Stimulated activated naive CD8-positive, alpha-beta T cell treated with anti-CD3 and anti-CD28 coated beads, Interleukin-15, amount 100 ng/mL, for 72 hours (primary cell): Measurements from ENCODE around the gene DNAAF1.
"Not testable (repeated sequence)": the region's sequence is repeated elsewhere in the genome, so short reads cannot be mapped to it uniquely, and the experiment has no call there.

Experiments
- ATAC-seq: fragments of 150-1000 bp; cut with Tn5 transposase; 2 replicates; pipeline ENCODE4 v1.10.0; 2021; ENCODE audit warnings: mild to moderate bottlenecking, moderate library complexity
- DNase-seq, 2 donors: peaks; one replicate each; pipeline ENCODE4 v3.0.0; 2021 to 2022
- H3K27ac Mint-ChIP-seq, 2 donors: one replicate each; pipeline ENCODE4 v1.8.0; 2022; ENCODE audit warnings: mild to moderate bottlenecking in 2 of 2, mixed read lengths in 2 of 2, moderate library complexity in 2 of 2
- H3K27me3 Mint-ChIP-seq: one replicate; pipeline ENCODE4 v1.8.0; 2022; ENCODE audit warnings: mixed read lengths
- H3K4me1 Mint-ChIP-seq: one replicate; pipeline ENCODE4 v1.8.0; 2022; ENCODE audit warnings: mild to moderate bottlenecking, mixed read lengths
- H3K4me3 Mint-ChIP-seq, 2 donors: one replicate each; pipeline ENCODE4 v1.8.0; 2022; ENCODE audit warnings: mild to moderate bottlenecking in 2 of 2, mixed read lengths in 2 of 2, moderate library complexity in 1 of 2
- H3K9me3 Mint-ChIP-seq, 2 donors: one replicate each; pipeline ENCODE4 v1.8.0; 2022; ENCODE audit warnings: mixed read lengths in 2 of 2

The DNAAF1 gene

DNA sequence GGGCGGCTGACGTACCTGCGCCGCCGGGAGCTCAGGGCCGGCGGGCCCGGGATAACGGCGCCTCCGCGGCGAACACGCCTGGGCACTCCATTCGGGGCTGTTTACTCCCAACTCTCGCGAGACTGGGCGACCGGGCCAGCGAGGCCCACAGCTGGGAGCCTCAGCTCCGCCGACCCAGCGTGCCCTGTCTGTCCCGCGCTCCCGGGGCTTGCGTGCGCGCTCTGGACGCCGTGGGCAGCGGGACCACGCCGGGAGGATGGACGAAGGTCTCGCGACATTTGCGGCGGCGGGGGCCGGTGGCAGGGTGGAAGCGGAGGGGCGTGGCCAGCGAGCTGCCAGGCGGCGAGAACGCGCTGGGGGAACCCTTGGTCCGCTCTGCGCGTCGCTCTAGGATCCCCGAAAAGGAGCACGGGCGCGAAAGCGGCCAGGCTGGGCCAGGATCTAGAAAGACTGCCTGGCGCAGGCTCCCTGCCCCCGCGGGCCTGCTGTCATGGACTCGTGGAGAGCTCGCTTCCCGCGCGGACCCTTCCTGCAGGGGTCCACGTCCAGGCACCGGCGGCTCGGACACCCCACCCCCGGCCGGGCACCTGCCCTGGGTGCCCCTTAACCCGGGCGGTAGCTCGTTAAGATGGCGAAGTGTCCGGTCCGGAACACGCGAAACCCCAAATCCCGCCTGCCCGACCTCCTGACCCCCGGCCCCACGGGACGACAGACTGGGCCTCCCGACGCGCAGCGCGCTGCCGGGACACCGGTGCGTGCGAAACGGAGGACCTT is 28.2 kb upstream of the DNAAF1 start, which contains the start of gene MBTPS1:
Gene MBTPS1 (minus strand): TSS at position 223 of the 774 bp plus-strand sequence. CDS start 15,159 bp downstream, outside the sequence.
- ATAC-seq (peak; percentile 96), DNase-seq (peak; percentile 99 to 100)
- peak within 1 kb of the TSS; percentile 95 to 96 for H3K4me3 Mint-ChIP-seq
- H3K4me1 Mint-ChIP-seq, result peaks cover 23% of the 10 kb centered on the region
- no peaks in the 10 kb centered on the region for H3K27me3 Mint-ChIP-seq
- peak within 1 kb of the TSS; percentile 96 to 99 for H3K27ac Mint-ChIP-seq
- no peaks in the 10 kb centered on the region for H3K9me3 Mint-ChIP-seq

DNA sequence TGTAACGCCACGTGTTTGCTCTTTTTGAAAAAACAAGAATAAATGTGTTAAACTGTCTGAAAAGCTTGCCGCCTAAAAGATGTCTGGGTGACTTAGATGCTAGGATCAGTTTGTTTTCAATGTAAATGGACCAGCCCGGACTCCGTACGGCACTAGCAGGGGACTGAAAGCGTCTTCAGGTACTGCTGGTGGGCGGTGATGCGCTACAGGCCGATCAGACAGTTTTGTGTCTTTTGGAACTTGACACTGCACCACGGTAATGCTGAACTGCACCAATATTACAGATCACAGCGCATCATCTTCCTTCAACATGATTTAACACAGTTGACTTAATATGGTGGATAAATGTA is 27.6 kb upstream of the DNAAF1 start:
- ATAC-seq (peak; percentile 21), DNase-seq (peak; percentile 54 to 62)
- H3K27me3 Mint-ChIP-seq, result no peaks in the 10 kb centered on the region
- no peaks in the 10 kb centered on the region for H3K9me3 Mint-ChIP-seq
- H3K27ac Mint-ChIP-seq, result peak overlapping the region; percentile 96 to 99
- H3K4me3 Mint-ChIP-seq, result peak overlapping the region; percentile 90 to 96
- H3K4me1 Mint-ChIP-seq, result peaks cover 18% of the 10 kb centered on the region

- peak overlapping the region; percentile 90 to 96 for H3K4me3 Mint-ChIP-seq
- not testable (repeated sequence) for H3K9me3 Mint-ChIP-seq, H3K27me3 Mint-ChIP-seq, H3K27ac Mint-ChIP-seq, ATAC-seq, DNase-seq
- peaks cover 16% of the 10 kb centered on the region for H3K4me1 Mint-ChIP-seq
Observed at GRCh38 chr16:84118315-84118714, 26.8 kb upstream of the DNAAF1 start.

DNA sequence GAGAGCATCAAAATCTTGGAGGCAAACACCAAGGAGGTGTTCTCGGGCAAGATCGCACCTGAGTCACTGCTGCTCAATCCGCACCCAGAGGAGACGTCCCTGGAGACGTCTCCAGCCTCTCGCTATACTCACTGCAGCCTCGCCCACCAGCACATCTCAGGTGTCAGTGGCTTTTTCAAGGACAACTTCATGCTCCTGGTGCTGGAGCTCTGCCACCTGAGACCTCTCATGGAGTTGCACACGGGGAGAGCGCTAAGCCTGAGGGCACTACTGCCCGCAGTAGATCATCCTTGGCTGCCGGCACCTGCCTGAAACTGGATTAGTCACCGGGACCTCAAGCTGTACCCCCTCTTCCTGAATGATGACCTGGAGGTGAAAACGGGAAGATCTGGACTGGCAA is 25.7 kb upstream of the DNAAF1 start:
- DNase-seq, result no peak
- H3K27ac Mint-ChIP-seq, result no peak overlapping the region
- no peak overlapping the region for H3K4me3 Mint-ChIP-seq
- H3K27me3 Mint-ChIP-seq, result no peaks in the 10 kb centered on the region
- peaks cover 12% of the 10 kb centered on the region for H3K4me1 Mint-ChIP-seq
- no peak for ATAC-seq
- H3K9me3 Mint-ChIP-seq, result no peaks in the 10 kb centered on the region

DNA sequence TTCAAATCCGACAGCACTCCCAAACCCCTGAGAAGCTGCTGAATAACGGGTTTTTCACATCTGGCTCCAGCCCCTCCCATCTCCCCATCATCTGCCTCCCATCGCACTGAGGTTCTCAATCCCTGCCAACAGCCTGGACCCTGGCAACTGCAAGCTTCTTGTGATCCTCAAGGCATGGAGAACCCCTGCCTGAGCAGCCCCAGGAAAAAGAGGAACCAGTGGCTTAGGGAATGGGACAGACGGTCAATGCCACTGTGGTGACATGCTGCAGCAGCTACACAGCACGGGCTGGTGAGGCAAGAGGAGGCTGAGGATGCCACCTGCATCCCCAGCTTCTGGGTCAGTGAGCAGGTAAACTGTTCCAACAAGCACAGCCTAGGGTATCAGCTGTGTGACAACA is 25.1 kb upstream of the DNAAF1 start:
- DNase-seq (no peak), ATAC-seq (no peak)
- H3K27me3 Mint-ChIP-seq, result no peaks in the 10 kb centered on the region
- H3K4me3 Mint-ChIP-seq, result no peak overlapping the region
- no peak overlapping the region for H3K27ac Mint-ChIP-seq
- peaks cover 7% of the 10 kb centered on the region for H3K4me1 Mint-ChIP-seq
- H3K9me3 Mint-ChIP-seq, result no peaks in the 10 kb centered on the region

DNA sequence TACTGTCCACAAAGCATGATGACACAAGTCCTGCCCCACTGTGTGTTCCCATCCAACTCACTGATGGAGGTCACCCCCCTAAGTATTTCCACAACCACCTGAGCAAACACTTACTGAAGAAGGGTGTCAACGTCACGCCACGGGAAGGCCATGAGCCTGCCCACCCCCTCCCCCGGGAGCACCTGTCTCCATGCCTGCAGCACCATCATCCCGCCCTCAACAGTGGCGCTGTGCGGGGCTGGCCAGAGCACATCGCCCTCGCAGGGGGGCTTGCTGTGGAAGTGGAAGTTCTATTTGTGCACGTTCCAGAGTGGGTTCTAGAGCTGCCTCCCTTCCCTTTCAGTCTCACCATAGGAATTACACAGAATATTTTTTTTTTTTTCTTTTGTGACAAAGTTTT is 24.1 kb upstream of the DNAAF1 start:
- DNase-seq, result no peak
- Mint-ChIP-seq H3K27me3 (no peaks in the 10 kb centered on the region), H3K27ac (no peak overlapping the region), H3K4me1 (no peaks in the 10 kb centered on the region), H3K9me3 (no peaks in the 10 kb centered on the region), H3K4me3 (no peak overlapping the region)
- ATAC-seq, result no peak

DNA sequence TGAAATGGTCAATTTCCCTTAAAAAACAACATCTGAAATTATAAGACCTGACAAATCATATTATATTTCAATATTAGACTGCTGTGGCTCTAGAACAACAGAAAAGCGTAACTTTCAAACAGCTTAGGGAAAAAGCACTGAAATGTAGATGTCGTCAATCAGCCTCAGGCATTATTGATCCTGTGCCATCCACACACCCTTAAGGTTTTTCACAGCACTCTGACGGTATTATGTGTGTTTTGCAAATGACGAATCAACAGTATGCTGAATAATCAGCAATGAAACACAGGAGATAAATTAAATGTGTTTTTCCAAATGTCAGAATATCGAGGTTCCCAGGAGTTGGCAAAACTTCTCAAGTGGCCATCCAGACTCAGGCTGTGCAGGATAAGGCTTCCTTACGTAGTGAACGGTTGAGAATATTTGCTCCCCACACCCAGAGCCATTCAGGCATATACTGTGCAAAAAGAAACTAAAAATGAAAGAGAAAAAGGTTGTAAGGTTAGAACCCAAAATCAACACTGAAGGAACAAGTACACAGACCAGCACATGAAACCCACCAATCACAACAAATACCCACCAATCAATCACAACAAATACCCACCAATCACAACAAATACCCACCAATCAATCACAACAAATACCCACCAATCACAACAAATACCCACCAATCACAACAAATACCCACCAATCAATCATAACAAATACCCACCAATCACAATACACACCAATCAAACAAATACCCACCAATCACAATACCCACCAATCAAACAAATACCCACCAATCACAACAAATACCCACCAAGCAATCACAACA is 20.6 kb upstream of the DNAAF1 start:
- no peak for DNase-seq
- ATAC-seq, result no peak
- Mint-ChIP-seq H3K27me3 (no peaks in the 10 kb centered on the region), H3K9me3 (no peaks in the 10 kb centered on the region), H3K4me3 (no peak overlapping the region), H3K4me1 (no peaks in the 10 kb centered on the region), H3K27ac (no peak overlapping the region)

DNA sequence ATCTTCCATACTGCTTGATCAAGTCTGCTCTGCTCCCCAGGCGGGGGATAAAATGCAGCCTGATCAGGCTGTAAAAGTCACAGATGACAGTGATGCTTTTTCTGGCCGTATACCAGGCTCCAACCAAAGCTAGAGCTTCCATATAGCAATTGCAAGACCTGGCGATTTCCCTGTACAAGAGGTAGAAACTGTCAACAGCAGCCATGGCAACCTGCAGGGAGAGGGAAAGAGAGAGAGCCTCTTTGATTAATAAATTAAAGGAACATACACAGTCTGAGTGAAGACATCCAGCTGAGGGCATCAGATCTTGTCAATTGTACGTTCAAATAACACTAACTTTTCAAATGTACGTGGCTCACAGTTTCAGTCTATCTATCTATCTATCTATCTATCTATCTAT is 14.0 kb upstream of the DNAAF1 start:
- no peaks in the 10 kb centered on the region for H3K9me3 Mint-ChIP-seq
- DNase-seq (no peak), ATAC-seq (no peak)
- H3K4me1 Mint-ChIP-seq, result peaks cover 15% of the 10 kb centered on the region
- H3K27me3 Mint-ChIP-seq, result no peaks in the 10 kb centered on the region
- no peak overlapping the region for H3K4me3 Mint-ChIP-seq
- no peak overlapping the region for H3K27ac Mint-ChIP-seq

GRCh38 chr16:84132527-84133285 is 12.4 kb upstream of the DNAAF1 start:
- Mint-ChIP-seq H3K9me3 (no peaks in the 10 kb centered on the region), H3K27ac (no peak overlapping the region), H3K4me1 (peaks cover 31% of the 10 kb centered on the region)

GRCh38 chr16:84136331-84137125 is 8.6 kb upstream of the DNAAF1 start:
- H3K4me3 Mint-ChIP-seq, result peak overlapping the region in 1 of 2 donors; percentile 23
- no peaks in the 10 kb centered on the region for H3K27me3 Mint-ChIP-seq
- H3K27ac Mint-ChIP-seq, result no peak overlapping the region
- H3K9me3 Mint-ChIP-seq, result no peaks in the 10 kb centered on the region
- peaks cover 61% of the 10 kb centered on the region for H3K4me1 Mint-ChIP-seq
- no peak for ATAC-seq
- DNase-seq, result no peak

More at GRCh38 chr16:84132527-84133285, 12.4 kb upstream of the DNAAF1 start:
- Mint-ChIP-seq H3K4me3 (no peak overlapping the region), H3K27me3 (no peaks in the 10 kb centered on the region)
- ATAC-seq (no peak), DNase-seq (no peak)

- Mint-ChIP-seq H3K4me3 (peak overlapping the region in 1 of 2 donors; percentile 24), H3K27ac (no peak overlapping the region), H3K4me1 (peaks cover 66% of the 10 kb centered on the region), H3K27me3 (no peaks in the 10 kb centered on the region), H3K9me3 (no peaks in the 10 kb centered on the region)
- no peak for DNase-seq
- ATAC-seq, result no peak
Observed at GRCh38 chr16:84137287-84137686, 7.8 kb upstream of the DNAAF1 start.

DNA sequence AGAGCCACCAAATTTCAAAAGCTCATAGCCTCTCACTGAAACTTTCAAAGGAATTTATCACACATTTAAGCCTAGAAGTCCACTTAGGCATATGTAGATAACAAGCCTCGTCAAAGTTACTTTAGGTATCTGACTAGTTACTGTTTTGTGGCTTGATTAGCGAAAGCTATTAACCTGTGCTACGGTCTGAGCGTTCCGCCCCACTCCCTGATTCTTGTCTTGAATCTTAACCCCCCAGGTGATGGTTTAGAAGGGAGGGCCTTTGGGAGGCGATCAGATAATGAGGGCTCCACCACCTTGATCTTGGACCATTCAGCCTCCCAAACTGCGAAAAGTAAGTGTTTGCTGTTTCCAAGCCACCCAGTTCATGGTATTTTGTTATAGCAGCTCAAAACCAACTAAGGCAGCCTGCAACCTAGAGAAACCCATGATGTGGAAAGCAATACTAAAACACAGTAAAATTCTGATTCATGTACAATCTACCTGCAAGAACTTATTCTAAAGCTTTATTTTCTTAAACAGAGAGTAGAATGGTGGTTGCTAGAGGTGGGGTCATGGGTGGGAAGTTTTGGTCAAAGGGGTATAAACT is 7.2 kb upstream of the DNAAF1 start:
- ATAC-seq, result no peak
- DNase-seq, result no peak
- no peak overlapping the region for H3K27ac Mint-ChIP-seq
- H3K9me3 Mint-ChIP-seq, result no peaks in the 10 kb centered on the region
- H3K27me3 Mint-ChIP-seq, result no peaks in the 10 kb centered on the region
- H3K4me3 Mint-ChIP-seq, result no peak overlapping the region
- peaks cover 62% of the 10 kb centered on the region for H3K4me1 Mint-ChIP-seq

DNA sequence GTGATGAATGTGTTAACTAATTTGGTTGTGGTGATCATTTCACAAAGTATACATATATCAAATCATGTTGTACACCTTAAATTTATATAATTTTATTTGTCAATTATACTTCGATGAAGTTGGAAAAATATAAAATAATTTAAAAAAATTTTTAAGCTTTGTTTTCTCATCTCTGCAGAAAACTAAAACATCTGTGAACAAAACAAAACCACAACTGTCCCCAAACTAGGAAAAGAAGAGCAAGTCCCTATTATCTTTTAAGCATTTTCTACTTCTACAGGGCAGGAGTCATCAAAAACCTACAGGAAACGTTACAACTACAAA is 6.6 kb upstream of the DNAAF1 start:
- DNase-seq (no peak), ATAC-seq (no peak)
- H3K4me1 Mint-ChIP-seq, result peaks cover 60% of the 10 kb centered on the region
- H3K9me3 Mint-ChIP-seq, result no peaks in the 10 kb centered on the region
- no peaks in the 10 kb centered on the region for H3K27me3 Mint-ChIP-seq
- H3K27ac Mint-ChIP-seq, result no peak overlapping the region
- peak overlapping the region in 1 of 2 donors; percentile 63 for H3K4me3 Mint-ChIP-seq

GRCh38 chr16:84138824-84139627 is 6.1 kb upstream of the DNAAF1 start:
- H3K27ac Mint-ChIP-seq, result peak overlapping the region in 1 of 2 donors; percentile 20
- ATAC-seq (peak; percentile 99), DNase-seq (peak; percentile 43 to 71)
- H3K4me1 Mint-ChIP-seq, result peaks cover 64% of the 10 kb centered on the region
- H3K4me3 Mint-ChIP-seq, result peak overlapping the region; percentile 63 to 68
- H3K27me3 Mint-ChIP-seq, result no peaks in the 10 kb centered on the region
- no peaks in the 10 kb centered on the region for H3K9me3 Mint-ChIP-seq
